GM21576 (cell line): ENCODE results near the gene ATG16L2.

Source experiments
- ATAC-seq: cut with Tn5 transposase; IDR thresholded peaks from one replicate; pipeline ENCODE4 v1.9.1; 2021; ENCODE audit warnings: mild to moderate bottlenecking, moderate library complexity; ENCODE audit not compliant: unreplicated experiment

Gene ATG16L2

GRCh38 chr11:72814286-72815109 is at the start of gene ATG16L2:
Gene ATG16L2, plus strand, starts transcription at chr11:72814411. Its CDS starts 35 bp downstream, at chr11:72814446.
- ATAC-seq: peak; percentile 55

- no peak for ATAC-seq
Measured at GRCh38 chr11:72764503-72764902, 49.7 kb upstream of the ATG16L2 start.

- no peak for ATAC-seq
Measured at GRCh38 chr11:72766152-72766902, 47.9 kb upstream of the ATG16L2 start.

- no peak for ATAC-seq
Measured at GRCh38 chr11:72767203-72768062, 46.8 kb upstream of the ATG16L2 start.

GRCh38 chr11:72768581-72768980 is 45.6 kb upstream of the ATG16L2 start:
- ATAC-seq: no peak

- no peak for ATAC-seq
Measured at GRCh38 chr11:72769680-72770079, 44.5 kb upstream of the ATG16L2 start.

GRCh38 chr11:72770799-72771198 is 43.4 kb upstream of the ATG16L2 start:
- no peak for ATAC-seq

- no peak for ATAC-seq
Measured at GRCh38 chr11:72771507-72771906, 42.7 kb upstream of the ATG16L2 start.

- no peak for ATAC-seq
Measured at GRCh38 chr11:72772059-72772458, 42.2 kb upstream of the ATG16L2 start.

- no peak for ATAC-seq
Measured at GRCh38 chr11:72773291-72773690, 40.9 kb upstream of the ATG16L2 start.

- no peak for ATAC-seq
Measured at GRCh38 chr11:72773696-72774095, 40.5 kb upstream of the ATG16L2 start.

GRCh38 chr11:72774499-72774898 is 39.7 kb upstream of the ATG16L2 start:
- no peak for ATAC-seq

- no peak for ATAC-seq
Measured at GRCh38 chr11:72775288-72776110, 38.7 kb upstream of the ATG16L2 start.

- no peak for ATAC-seq
Measured at GRCh38 chr11:72776117-72776843, 37.9 kb upstream of the ATG16L2 start.

- no peak for ATAC-seq
Measured at GRCh38 chr11:72776844-72777754, 37.1 kb upstream of the ATG16L2 start.

- no peak for ATAC-seq
Measured at GRCh38 chr11:72777755-72778278, 36.4 kb upstream of the ATG16L2 start.

GRCh38 chr11:72778535-72779494 is 35.4 kb upstream of the ATG16L2 start:
- no peak for ATAC-seq
